ENCODE data around the gene CCDC74B. TPM values are rescaled to one million over a fixed set of nuclear protein-coding genes. Genes with fewer than 3 reads are reported as not detected.
"Not testable (repeated sequence)": the region's sequence is repeated elsewhere in the genome, so short reads cannot be mapped to it uniquely, and the experiment has no call there.

The CCDC74B gene
- total and polyA plus RNA-seq, 2 of the 8 experiments (the other 6 are each of a cell fraction or from before 2014, with no cell fraction given), result 6.4 to 6.7 TPM

GRCh38 chr2:130154423-130154770 lies 9.5 kb upstream of the CCDC74B start:
- H3K4me3 ChIP-seq (ENCODE audit: extremely low read depth in 1 of 4, insufficient read depth in 2 of 4, low read depth in 3 of 4, low read length in 4 of 4); CTCF ChIA-PET (ENCODE audit: partially characterized antibody); H4K5ac ChIP-seq (ENCODE audit: insufficient read length, low read depth, low read length); H4K20me1 ChIP-seq (replicated peaks in 1 of 2; ENCODE audit: control insufficient read depth in 1 of 2, insufficient read depth in 2 of 2, low read length in 2 of 2); H2AFZ ChIP-seq (ENCODE audit: low read length); H3K4me2 ChIP-seq (ENCODE audit: insufficient read depth in 1 of 2, low read depth in 2 of 2, low read length in 2 of 2); H2BK5ac ChIP-seq (ENCODE audit: low read depth, low read length); H2BK15ac ChIP-seq (ENCODE audit: low read length); H2AK5ac ChIP-seq (ENCODE audit: low read depth, low read length); H3K14ac ChIP-seq (ENCODE audit: insufficient read length); H3K4me1 ChIP-seq (replicated peaks in 1 of 4; ENCODE audit: control insufficient read depth in 3 of 4, insufficient read depth in 4 of 4, low read length in 3 of 4); H3K9ac ChIP-seq (replicated peaks in 1 of 4; ENCODE audit: extremely low read depth in 1 of 4, low read depth in 3 of 4, low read length in 3 of 4); H3K27ac ChIP-seq (ENCODE audit: low read depth, low read length); H2BK120ac ChIP-seq (replicated peaks; ENCODE audit: low read depth, low read length); POLR2A ChIA-PET (ENCODE audit: partially characterized antibody); H4K8ac ChIP-seq (ENCODE audit: extremely low read depth, insufficient read depth, low read length); H3K9me3 ChIP-seq (ENCODE audit: insufficient read depth in 2 of 2, low read depth in 1 of 2, low read length in 1 of 2); H4K91ac ChIP-seq (replicated peaks; ENCODE audit: insufficient read length, low read length); H3K23ac ChIP-seq (ENCODE audit: insufficient read length); H3K18ac ChIP-seq (ENCODE audit: extremely low read depth, low read length); FAIRE-seq; H2BK20ac ChIP-seq (ENCODE audit: low read length); H3K56ac ChIP-seq (replicated peaks; ENCODE audit: insufficient read length, low read depth, low read length); H3K79me1 ChIP-seq (ENCODE audit: low read depth, low read length); DNase-seq (ENCODE audit: low read depth in 1 of 2, low spot score in 2 of 2); H2BK12ac ChIP-seq (ENCODE audit: low read depth, low read length); H3K27me3 ChIP-seq (replicated peaks in 1 of 4; ENCODE audit: control insufficient read depth in 3 of 4, extremely low read depth in 1 of 4, insufficient read depth in 3 of 4, low read length in 3 of 4); H3K4ac ChIP-seq (replicated peaks; ENCODE audit: insufficient read length, low read depth, low read length); H3K23me2 ChIP-seq (ENCODE audit: low read depth, low read length); H3K79me2 ChIP-seq (ENCODE audit: control insufficient read depth in 1 of 2, insufficient read depth in 2 of 2, low read length in 2 of 2): not testable (repeated sequence)
- H3K36me3 ChIP-seq (ENCODE audit: control insufficient read depth in 2 of 4, insufficient read depth in 4 of 4, low read length in 3 of 4), result peaks cover 3 to 32% (median 14%) of the 10 kb centered on the region in 4 experiments; a peak in 5 of 8 replicates
- 93% methylated on average over 4 of the region's 8 CpGs; no CpG with 5 or more reads in 1 of the 2 experiments for WGBS, 2 experiments (ENCODE audit: extremely low coverage in 1 of 2, insufficient coverage in 1 of 2, insufficient read length in 1 of 2, insufficient replicate concordance in 2 of 2, low coverage in 1 of 2, low lambda C conversion rate in 2 of 2, missing lambda C conversion rate in 1 of 2)

DNA sequence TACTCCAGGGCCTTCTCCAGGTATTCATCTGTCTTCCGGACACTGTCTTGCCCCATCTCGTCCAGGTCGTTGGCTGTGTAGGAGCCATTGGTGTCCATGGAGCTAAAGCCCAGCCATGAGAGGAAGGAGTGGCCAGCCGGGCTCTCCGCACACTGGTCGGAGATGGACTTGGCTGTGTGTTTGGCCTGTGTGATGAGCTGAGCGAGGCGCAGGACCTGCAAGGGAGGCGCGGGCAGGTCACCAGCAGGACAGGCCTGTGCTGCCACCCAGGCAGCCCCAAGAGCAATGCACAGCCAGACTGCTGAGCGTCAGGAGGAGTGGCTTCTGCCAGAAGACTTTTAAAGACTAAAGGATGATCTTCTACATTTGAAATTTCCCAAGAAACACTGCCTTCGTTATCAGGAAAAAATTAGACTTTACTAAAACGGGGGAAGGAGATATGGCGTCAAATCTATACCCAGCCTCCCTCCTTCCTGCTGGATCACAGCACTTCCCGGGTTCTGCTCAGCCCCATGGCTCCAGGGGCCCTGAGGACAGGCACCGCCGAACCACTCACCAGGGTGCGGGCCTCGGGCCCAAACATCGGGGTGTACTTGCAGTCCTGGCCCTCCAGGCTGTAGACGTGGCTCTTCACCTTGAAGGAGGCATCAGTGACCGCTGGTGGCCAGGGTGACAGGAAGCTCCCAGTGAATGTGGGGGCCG lies 9.0 kb upstream of the CCDC74B start:
- DNase-seq (ENCODE audit: low read depth in 1 of 2, low spot score in 2 of 2); H3K79me2 ChIP-seq (ENCODE audit: control insufficient read depth in 1 of 2, insufficient read depth in 2 of 2, low read length in 2 of 2); POLR2A ChIA-PET (ENCODE audit: partially characterized antibody): not testable (repeated sequence)

More for the DNA sequence above, 9.0 kb upstream of the CCDC74B start:
- not testable (repeated sequence) for H3K4me1 ChIP-seq (replicated peaks in 1 of 4; ENCODE audit: control insufficient read depth in 3 of 4, insufficient read depth in 4 of 4, low read length in 3 of 4); H3K79me1 ChIP-seq (ENCODE audit: low read depth, low read length); H4K20me1 ChIP-seq (replicated peaks in 1 of 2; ENCODE audit: control insufficient read depth in 1 of 2, insufficient read depth in 2 of 2, low read length in 2 of 2); FAIRE-seq; H3K27ac ChIP-seq (ENCODE audit: low read depth, low read length); H3K23me2 ChIP-seq (ENCODE audit: low read depth, low read length); H2BK20ac ChIP-seq (ENCODE audit: low read length); H3K56ac ChIP-seq (replicated peaks; ENCODE audit: insufficient read length, low read depth, low read length); H3K9me3 ChIP-seq (ENCODE audit: insufficient read depth in 2 of 2, low read depth in 1 of 2, low read length in 1 of 2); H3K23ac ChIP-seq (ENCODE audit: insufficient read length); H3K27me3 ChIP-seq (replicated peaks in 1 of 4; ENCODE audit: control insufficient read depth in 3 of 4, extremely low read depth in 1 of 4, insufficient read depth in 3 of 4, low read length in 3 of 4); H2AK5ac ChIP-seq (ENCODE audit: low read depth, low read length); H3K14ac ChIP-seq (ENCODE audit: insufficient read length); H2BK12ac ChIP-seq (ENCODE audit: low read depth, low read length); H4K8ac ChIP-seq (ENCODE audit: extremely low read depth, insufficient read depth, low read length); H2BK5ac ChIP-seq (ENCODE audit: low read depth, low read length); H3K4me3 ChIP-seq (ENCODE audit: extremely low read depth in 1 of 4, insufficient read depth in 2 of 4, low read depth in 3 of 4, low read length in 4 of 4); H2BK15ac ChIP-seq (ENCODE audit: low read length); H3K4ac ChIP-seq (replicated peaks; ENCODE audit: insufficient read length, low read depth, low read length); H3K4me2 ChIP-seq (ENCODE audit: insufficient read depth in 1 of 2, low read depth in 2 of 2, low read length in 2 of 2); H2BK120ac ChIP-seq (replicated peaks; ENCODE audit: low read depth, low read length); H4K91ac ChIP-seq (replicated peaks; ENCODE audit: insufficient read length, low read length); H2AFZ ChIP-seq (ENCODE audit: low read length); H3K9ac ChIP-seq (replicated peaks in 1 of 4; ENCODE audit: extremely low read depth in 1 of 4, low read depth in 3 of 4, low read length in 3 of 4); H4K5ac ChIP-seq (ENCODE audit: insufficient read length, low read depth, low read length); H3K18ac ChIP-seq (ENCODE audit: extremely low read depth, low read length)
- peaks cover 3 to 32% (median 14%) of the 10 kb centered on the region in 4 experiments; a peak in 5 of 8 replicates for H3K36me3 ChIP-seq (ENCODE audit: control insufficient read depth in 2 of 4, insufficient read depth in 4 of 4, low read length in 3 of 4)
- WGBS, 2 experiments (ENCODE audit: extremely low coverage in 1 of 2, insufficient coverage in 1 of 2, insufficient read length in 1 of 2, insufficient replicate concordance in 2 of 2, low coverage in 1 of 2, low lambda C conversion rate in 2 of 2, missing lambda C conversion rate in 1 of 2), result 96% methylated on average over 20 of the region's 23 CpGs; no CpG with 5 or more reads in 1 of the 2 experiments
- CTCF ChIA-PET (ENCODE audit: partially characterized antibody), result interaction anchor here (0.6 kb wide), 1 partner anchor 548 kb away, joined by 3 read pairs; no protein-coding TSS in a partner anchor

Measured in H1 (cell line).